WTC11 (cell line): ENCODE measurements around the gene PDK2. TPM values are rescaled to one million over a fixed set of nuclear protein-coding genes. Genes with fewer than 3 reads are reported as not detected.

Source experiments
- ATAC-seq: fragments of 200-7000 bp; cut with Tn5 transposase; 2 replicates; pipeline ENCODE4 v1.10.0; 2021; ENCODE audit warnings: mild to moderate bottlenecking, moderate library complexity
- CTCF ChIA-PET: fragments of 300-600 bp; sonication (Branson Sonifier 250); formaldehyde crosslinking; loops from one replicate; lab custom pipeline; 2021; ENCODE audit warnings: antibody characterized with exemption; lab: Charles Lee
- POLR2A ChIA-PET: fragments of 350-600 bp; sonication (Branson Sonifier 250); formaldehyde crosslinking; loops from one replicate; lab custom pipeline; 2021; ENCODE audit warnings: antibody characterized with exemption; lab: Charles Lee
- DNase-seq: peaks from one replicate; pipeline ENCODE4 v3.0.0; 2021; ENCODE audit warnings: low spot score
- H3K27ac Mint-ChIP-seq: 2 replicates; pipeline ENCODE4 v1.8.0; 2021; ENCODE audit warnings: mixed read lengths
- H3K27me3 Mint-ChIP-seq: 2 replicates; pipeline ENCODE4 v1.8.0; 2021; ENCODE audit warnings: low read depth, mild to moderate bottlenecking, moderate library complexity, mixed read lengths
- H3K36me3 Mint-ChIP-seq: 2 replicates; pipeline ENCODE4 v1.8.0; 2021; ENCODE audit warnings: mixed read lengths
- H3K4me1 Mint-ChIP-seq: 2 replicates; pipeline ENCODE4 v1.8.0; 2022; ENCODE audit warnings: mixed read lengths
- H3K4me3 Mint-ChIP-seq: 2 replicates; pipeline ENCODE4 v1.8.0; 2021; ENCODE audit warnings: mild to moderate bottlenecking, moderate library complexity, mixed read lengths
- H3K9me3 Mint-ChIP-seq: 2 replicates; pipeline ENCODE4 v1.8.0; 2021; ENCODE audit warnings: mixed read lengths
- ATF2 ChIP-seq: sonication (generic); formaldehyde crosslinking; IDR thresholded peaks from 2 replicates; pipeline ENCODE4 v1.8.1; 2022; ENCODE audit warnings: low read depth, missing genetic modification reagents, borderline replicate concordance
- ATF3 ChIP-seq: sonication (generic); formaldehyde crosslinking; conservative IDR thresholded peaks from 2 replicates; pipeline ENCODE4 v1.8.1; 2022; ENCODE audit warnings: mild to moderate bottlenecking, missing genetic modification reagents
- CBFB ChIP-seq: sonication (generic); formaldehyde crosslinking; IDR thresholded peaks from 2 replicates; pipeline ENCODE4 v1.8.1; 2022; ENCODE audit warnings: mild to moderate bottlenecking, low read depth, missing genetic modification reagents
- CDX4 ChIP-seq: fragments of 250-450 bp; sonication (Bioruptor Pico); IDR thresholded peaks from 2 replicates; pipeline ENCODE4 v1.9.0; 2021; ENCODE audit warnings: moderate library complexity, mild to moderate bottlenecking, inconsistent platforms, borderline replicate concordance
- ELF4 ChIP-seq: sonication (generic); formaldehyde crosslinking; IDR thresholded peaks from 2 replicates; pipeline ENCODE4 v1.8.1; 2022; ENCODE audit warnings: low read depth, mild to moderate bottlenecking, moderate library complexity, missing genetic modification reagents
- FOXP1 ChIP-seq: sonication (generic); formaldehyde crosslinking; IDR thresholded peaks from 2 replicates; pipeline ENCODE4 v1.8.0; 2022; ENCODE audit warnings: missing genetic modification reagents, mild to moderate bottlenecking, moderate library complexity, borderline replicate concordance
- MAX ChIP-seq: sonication (generic); formaldehyde crosslinking; IDR thresholded peaks from 2 replicates; pipeline ENCODE4 v1.8.0; 2022; ENCODE audit warnings: mild to moderate bottlenecking, missing genetic modification reagents
- MXD4 ChIP-seq: fragments of 250-450 bp; sonication (Bioruptor Pico); IDR thresholded peaks from 2 replicates; pipeline ENCODE4 v1.8.0; 2021; ENCODE audit warnings: mild to moderate bottlenecking, moderate library complexity, borderline replicate concordance
- MYBL2 ChIP-seq: sonication (generic); formaldehyde crosslinking; IDR thresholded peaks from 2 replicates; pipeline ENCODE4 v1.8.1; 2023; ENCODE audit warnings: mild to moderate bottlenecking, moderate library complexity, missing genetic modification reagents
- OVOL2 ChIP-seq: fragments of 250-450 bp; sonication (Bioruptor Pico); IDR thresholded peaks from 2 replicates; pipeline ENCODE4 v1.9.0; 2021; ENCODE audit warnings: mild to moderate bottlenecking, borderline replicate concordance
- PREB ChIP-seq: sonication (generic); formaldehyde crosslinking; IDR thresholded peaks from 2 replicates; pipeline ENCODE4 v1.8.1; 2022; ENCODE audit warnings: mild to moderate bottlenecking, missing genetic modification reagents, moderate library complexity, borderline replicate concordance
- RELA ChIP-seq: sonication (generic); formaldehyde crosslinking; IDR thresholded peaks from 2 replicates; pipeline ENCODE4 v1.8.1; 2022; ENCODE audit warnings: missing genetic modification reagents, mild to moderate bottlenecking, borderline replicate concordance
- RORB ChIP-seq: fragments of 250-450 bp; sonication (Bioruptor Pico); IDR thresholded peaks from 2 replicates; pipeline ENCODE4 v1.9.0; 2021; ENCODE audit warnings: mild to moderate bottlenecking
- SP1 ChIP-seq: sonication (generic); formaldehyde crosslinking; conservative IDR thresholded peaks from 2 replicates; pipeline ENCODE4 v1.8.1; 2022; ENCODE audit warnings: missing genetic modification reagents
- STAT6 ChIP-seq: sonication (generic); formaldehyde crosslinking; conservative IDR thresholded peaks from 2 replicates; pipeline ENCODE4 v1.8.1; 2023; ENCODE audit warnings: mild to moderate bottlenecking, low read depth, missing genetic modification reagents, moderate library complexity
- ZMAT4 ChIP-seq: fragments of 250-450 bp; sonication (Bioruptor Pico); IDR thresholded peaks from 2 replicates; pipeline ENCODE4 v1.9.0; 2021; ENCODE audit warnings: mild to moderate bottlenecking
- ZNF219 ChIP-seq: sonication (generic); formaldehyde crosslinking; IDR thresholded peaks from 2 replicates; pipeline ENCODE4 v1.8.0; 2023; ENCODE audit warnings: missing genetic modification reagents, mild to moderate bottlenecking, borderline replicate concordance
- ZNF232 ChIP-seq: sonication (generic); formaldehyde crosslinking; IDR thresholded peaks from 2 replicates; pipeline ENCODE4 v1.8.0; 2022; ENCODE audit warnings: mild to moderate bottlenecking, missing genetic modification reagents
- ZNF512 ChIP-seq: sonication (generic); formaldehyde crosslinking; IDR thresholded peaks from 2 replicates; pipeline ENCODE4 v1.8.1; 2022; ENCODE audit warnings: missing genetic modification reagents, borderline replicate concordance
- total RNA-seq: library from RNA; stranded (reverse); gene quantifications from 3 replicates; pipeline ENCODE4 v1.2.3, GENCODE V29; 2021

The PDK2 gene
- total RNA-seq, 1 experiment from 2014 or later: 16.6 TPM

- no peak overlapping the region for H3K4me3 Mint-ChIP-seq
- ChIA-PET CTCF (interaction anchor here (0.6 to 3.0 kb wide), 3 partner anchors 14 to 75 kb away, joined by 3 to 10 read pairs (median 3); no protein-coding TSS in a partner anchor), POLR2A (no interaction called here)
- peaks cover 11% of the 10 kb centered on the region for H3K27me3 Mint-ChIP-seq
- no peak for DNase-seq
- H3K4me1 Mint-ChIP-seq: peaks cover 15% of the 10 kb centered on the region
- H3K9me3 Mint-ChIP-seq: no peaks in the 10 kb centered on the region
- no peak overlapping the region for H3K27ac Mint-ChIP-seq
- TF ChIP-seq ZNF512: no peak
- no peak for TF ChIP-seq RELA (CRISPR knock-in tag)
- no peak for TF ChIP-seq ATF3
- TF ChIP-seq OVOL2 (CRISPR knock-in tag): no peak
- no peak for TF ChIP-seq ZNF232 (CRISPR knock-in tag)
- no peak for TF ChIP-seq ELF4
- TF ChIP-seq MYBL2 (CRISPR knock-in tag): no peak
- no peak for TF ChIP-seq ZNF219
- TF ChIP-seq ZMAT4 (CRISPR knock-in tag): no peak
- no peak for TF ChIP-seq MXD4 (CRISPR knock-in tag)
- no peak for TF ChIP-seq SP1 (CRISPR knock-in tag)
- TF ChIP-seq CDX4 (CRISPR knock-in tag): no peak
- no peak for TF ChIP-seq FOXP1 (CRISPR knock-in tag)
- TF ChIP-seq RORB (CRISPR knock-in tag): no peak
- TF ChIP-seq, all 79 proteins: peak for 0
- ATAC-seq: no peak
- no peaks in the 10 kb centered on the region for H3K36me3 Mint-ChIP-seq
Measured at GRCh38 chr17:50155115-50155819, 60.1 kb downstream of the PDK2 start.

- POLR2A ChIA-PET: no interaction called here
- ATAC-seq (no peak), DNase-seq (no peak)
- Mint-ChIP-seq H3K27ac (no peak overlapping the region), H3K9me3 (no peaks in the 10 kb centered on the region), H3K27me3 (peaks cover 26% of the 10 kb centered on the region), H3K4me1 (peaks cover 18% of the 10 kb centered on the region), H3K36me3 (no peaks in the 10 kb centered on the region), H3K4me3 (no peak overlapping the region)
- CTCF ChIA-PET: interaction anchor here (0.7 to 1.5 kb wide), 2 partner anchors 20 to 42 kb away, joined by 3 read pairs; no protein-coding TSS in a partner anchor
- TF ChIP-seq CBFB (CRISPR knock-in tag) (no peak), OVOL2 (CRISPR knock-in tag) (no peak), MAX (CRISPR knock-in tag) (no peak), STAT6 (CRISPR knock-in tag) (no peak), PREB (no peak), ATF2 (CRISPR knock-in tag) (no peak)
Measured at GRCh38 chr17:50157891-50158290, 62.7 kb downstream of the PDK2 start.
